GM10248 (cell line): ENCODE data around the gene PNLIP.

Source experiments
- CTCF ChIA-PET: fragments of 300-600 bp; sonication (Branson Sonifier 250); formaldehyde crosslinking; extraction: SDS; loops from one replicate; lab custom pipeline; 2021; ENCODE audit warnings: antibody characterized with exemption; lab: Yijun Ruan, JAX
- POLR2A ChIA-PET: fragments of 350-650 bp; sonication (Branson Sonifier 250); formaldehyde crosslinking; extraction: SDS; loops from one replicate; lab custom pipeline; 2020; ENCODE audit warnings: antibody characterized with exemption; lab: Yijun Ruan, JAX
- DNase-seq: peaks from one replicate; pipeline ENCODE4 v3.0.0; 2012; ENCODE audit errors: extremely low spot score
- TF ChIP-seq, protein P1 (sequence below): IDR thresholded peaks from 2 replicates; pipeline ENCODE4 v1.5.1; 2012; ENCODE audit warnings: mild to moderate bottlenecking, low read depth; ENCODE audit errors: extremely low read depth, missing control alignments, control extremely low read depth

PNLIP gene

DNA sequence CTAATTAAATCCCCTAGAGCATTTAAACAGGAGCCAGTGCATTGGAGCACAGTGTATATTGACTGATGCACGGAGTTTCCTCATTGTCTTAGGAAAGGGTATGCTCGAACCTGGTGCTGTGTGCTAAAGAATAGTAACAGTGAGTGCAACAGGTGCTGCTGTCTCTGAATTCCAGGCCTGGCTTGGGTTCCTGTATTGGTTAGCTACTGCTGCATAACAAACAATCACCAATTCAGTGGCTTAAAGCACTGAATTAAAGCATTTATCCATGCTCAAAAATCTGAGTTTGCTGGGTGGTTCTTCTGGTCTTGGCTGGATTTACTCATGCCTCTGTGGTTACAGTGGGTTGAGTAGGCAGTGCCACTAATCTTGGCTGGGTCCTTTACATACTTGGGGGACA lies 43.3 kb downstream of the PNLIP start:
- ChIA-PET CTCF (interaction anchor here (0.7 to 1.8 kb wide), 3 partner anchors 67 to 103 kb away, joined by 3 to 4 read pairs (median 3); no protein-coding TSS in a partner anchor), POLR2A (no interaction called here)
- TF ChIP-seq, protein P1, sequence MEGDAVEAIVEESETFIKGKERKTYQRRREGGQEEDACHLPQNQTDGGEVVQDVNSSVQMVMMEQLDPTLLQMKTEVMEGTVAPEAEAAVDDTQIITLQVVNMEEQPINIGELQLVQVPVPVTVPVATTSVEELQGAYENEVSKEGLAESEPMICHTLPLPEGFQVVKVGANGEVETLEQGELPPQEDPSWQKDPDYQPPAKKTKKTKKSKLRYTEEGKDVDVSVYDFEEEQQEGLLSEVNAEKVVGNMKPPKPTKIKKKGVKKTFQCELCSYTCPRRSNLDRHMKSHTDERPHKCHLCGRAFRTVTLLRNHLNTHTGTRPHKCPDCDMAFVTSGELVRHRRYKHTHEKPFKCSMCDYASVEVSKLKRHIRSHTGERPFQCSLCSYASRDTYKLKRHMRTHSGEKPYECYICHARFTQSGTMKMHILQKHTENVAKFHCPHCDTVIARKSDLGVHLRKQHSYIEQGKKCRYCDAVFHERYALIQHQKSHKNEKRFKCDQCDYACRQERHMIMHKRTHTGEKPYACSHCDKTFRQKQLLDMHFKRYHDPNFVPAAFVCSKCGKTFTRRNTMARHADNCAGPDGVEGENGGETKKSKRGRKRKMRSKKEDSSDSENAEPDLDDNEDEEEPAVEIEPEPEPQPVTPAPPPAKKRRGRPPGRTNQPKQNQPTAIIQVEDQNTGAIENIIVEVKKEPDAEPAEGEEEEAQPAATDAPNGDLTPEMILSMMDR = no peak
- DNase-seq = no peak

DNA sequence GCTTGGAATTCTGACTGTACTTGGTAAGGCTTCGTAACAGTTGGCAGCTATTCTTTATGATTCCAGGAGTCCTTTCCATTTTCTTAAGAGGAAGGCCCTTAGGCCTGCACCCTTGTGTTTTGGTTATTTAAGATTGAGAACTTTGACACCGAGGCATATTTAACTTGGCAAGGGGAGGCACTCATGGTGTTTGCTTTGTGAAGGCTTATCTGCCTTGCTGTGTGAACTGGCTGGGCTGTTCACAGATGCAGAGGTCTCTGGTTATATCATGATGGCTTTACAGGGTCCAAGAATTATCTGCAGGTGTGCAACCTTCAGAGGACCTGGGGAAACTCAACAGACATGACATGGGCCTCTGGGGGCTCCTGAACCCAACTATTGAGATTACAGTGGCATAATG lies 44.2 kb downstream of the PNLIP start:
- CTCF ChIA-PET = no interaction called here
- no peak for DNase-seq
- POLR2A ChIA-PET = no interaction called here
- TF ChIP-seq, protein P1 = no peak

DNA sequence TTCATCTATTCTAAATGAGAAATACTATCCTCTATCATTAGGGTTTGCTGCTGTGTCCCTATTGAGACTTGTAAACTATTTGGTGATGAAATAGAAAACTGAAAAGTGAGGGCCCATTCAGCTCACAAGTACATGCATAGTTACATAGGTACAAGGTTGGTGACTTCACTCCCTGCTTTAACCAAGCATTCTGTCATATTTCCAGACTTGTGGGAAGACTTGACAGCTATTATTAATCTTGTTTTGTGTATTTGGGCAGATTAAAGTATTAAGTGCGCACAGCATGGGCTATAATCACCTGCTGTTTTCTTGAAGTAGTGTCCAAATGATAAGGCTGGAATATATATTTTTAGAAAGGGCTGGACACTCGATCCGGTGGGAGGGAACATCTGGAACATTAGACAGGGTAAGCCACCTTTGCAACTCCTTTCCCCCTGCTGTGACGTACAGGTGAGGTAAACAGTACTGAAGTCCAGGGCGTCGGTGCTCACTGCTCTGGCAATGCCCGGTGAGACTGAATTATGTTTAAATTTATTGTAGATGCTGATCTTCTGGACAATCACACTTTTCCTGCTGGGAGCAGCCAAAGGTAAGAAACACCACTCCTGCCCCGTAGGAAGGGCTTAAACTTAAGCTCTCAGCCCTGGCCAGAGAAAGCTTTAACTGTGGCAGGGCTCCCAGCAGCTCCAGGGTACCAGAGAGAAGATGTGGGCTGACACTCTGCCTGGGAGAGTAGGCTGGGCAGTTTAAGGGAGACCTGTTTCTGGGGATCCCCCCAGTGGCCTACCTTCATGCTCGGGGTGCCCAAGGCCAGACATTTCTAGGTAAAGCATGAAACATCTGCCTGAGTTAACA lies 45.1 kb downstream of the PNLIP start, which contains the start of gene PNLIPRP1:
Gene PNLIPRP1 (plus strand): TSS at position 370 of the 855 bp plus-strand sequence. CDS start 171 bp downstream, at position 541.
- ChIA-PET POLR2A (no interaction called here), CTCF (no interaction called here)
- no peak for DNase-seq
- TF ChIP-seq, protein P1 = no peak

DNA sequence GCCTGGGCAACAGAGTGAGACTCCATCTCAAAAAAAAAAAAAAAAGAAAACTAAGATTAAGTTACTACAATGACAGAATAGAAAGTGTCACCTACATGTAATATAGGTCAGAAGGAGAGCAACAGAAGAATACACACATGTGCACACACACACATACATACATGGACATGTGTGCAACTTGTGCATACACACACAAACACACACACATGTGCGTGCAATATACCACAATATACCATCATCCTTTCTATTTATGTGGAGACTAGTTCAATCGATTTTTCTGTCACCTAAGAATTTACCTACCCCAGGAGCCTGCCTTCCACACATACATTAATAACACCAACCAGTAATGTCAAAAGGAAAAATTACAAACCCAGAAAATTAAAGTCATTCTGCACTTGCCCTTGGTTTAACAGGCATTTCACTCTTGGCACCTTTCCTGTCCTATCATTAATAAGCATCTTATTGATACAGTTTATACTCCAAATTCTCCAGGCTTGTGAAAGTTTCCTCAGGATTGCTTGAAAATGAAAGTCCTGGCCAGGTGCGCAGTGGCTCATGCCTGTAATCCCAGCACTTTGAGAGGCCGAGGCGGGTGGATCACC lies 47.5 kb downstream of the PNLIP start:
- ChIA-PET CTCF (no interaction called here), POLR2A (no interaction called here)
- DNase-seq = no peak
- TF ChIP-seq, protein P1 = no peak

GRCh38 chr10:116594525-116595035 lies 48.8 kb downstream of the PNLIP start:
- TF ChIP-seq, protein P1 = no peak
- CTCF ChIA-PET = interaction anchor here (1.4 to 1.5 kb wide), 2 partner anchors 7 to 13 kb away, joined by 4 to 6 read pairs; no protein-coding TSS in a partner anchor
- POLR2A ChIA-PET = no interaction called here
- no peak for DNase-seq

GRCh38 chr10:116596062-116596461 lies 50.3 kb downstream of the PNLIP start:
- TF ChIP-seq, protein P1 = no peak
- ChIA-PET CTCF (interaction anchor here (1.5 kb wide), 1 partner anchor 9 kb away, joined by 4 read pairs; no protein-coding TSS in a partner anchor), POLR2A (no interaction called here)
- DNase-seq = no peak
